Endothelial cell of umbilical vein (primary cell): ENCODE data around the gene PGS1. TPM values are rescaled to one million over a fixed set of nuclear protein-coding genes. Genes with fewer than 3 reads are reported as not detected.

Source experiments
- BruUV-seq: library from RNA; stranded (reverse); fragments of 400-500 nt; replicated peaks from 2 replicates; lab custom pipeline; 2021; lab: Mats Ljungman, UMichigan
- CTCF ChIA-PET: fragments of 300-600, 350-600 bp; sonication (Branson Sonifier 250); formaldehyde crosslinking; loops from one replicate; lab custom pipeline; 2021; ENCODE audit warnings: antibody characterized with exemption, inconsistent platforms; lab: Charles Lee
- POLR2A ChIA-PET: fragments of 300-600, 350-600 bp; sonication (Branson Sonifier 250); formaldehyde crosslinking; loops from one replicate; lab custom pipeline; 2021; ENCODE audit warnings: antibody characterized with exemption, inconsistent platforms; lab: Charles Lee
- DNase-seq: peaks from one replicate; pipeline ENCODE4 v3.0.0-alpha.2; 2011; ENCODE audit warnings: low read depth, low spot score
- FAIRE-seq: peaks from 2 replicates; lab custom pipeline; 2011; peaks lifted over from hg19 to GRCh38; lab: Jason Lieb, UNC
- H2AFZ ChIP-seq: 2 replicates; pipeline ENCODE4 v1.6.0; 2012; ENCODE audit warnings: low read depth, low read length, control low read depth, inconsistent platforms
- H3K27ac ChIP-seq: 2 replicates; pipeline ENCODE4 v1.5.1; 2011; ENCODE audit warnings: low read depth, mild to moderate bottlenecking, control low read depth, low read length, moderate library complexity; ENCODE audit not compliant: insufficient read depth
- H3K27me3 ChIP-seq, 2 experiments: 2 replicates each; pipeline versions ENCODE4 v1.6.0 to v1.6.1; 2011; ENCODE audit warnings: low read length in 2 of 2, mixed read lengths in 1 of 2; ENCODE audit not compliant: control insufficient read depth in 2 of 2, insufficient read depth in 2 of 2
- H3K36me3 ChIP-seq, 2 experiments: 2 replicates in 1 of 2; 3 replicates in 1 of 2; pipeline ENCODE4 v1.5.1; 2011; ENCODE audit warnings: low read length in 2 of 2, mild to moderate bottlenecking in 1 of 2, moderate library complexity in 1 of 2; ENCODE audit not compliant: control insufficient read depth in 2 of 2, insufficient read depth in 2 of 2; ENCODE audit errors: extremely low read depth in 1 of 2
- H3K4me1 ChIP-seq: 3 replicates; pipeline ENCODE4 v1.5.1; 2011; ENCODE audit warnings: mild to moderate bottlenecking, low read length; ENCODE audit not compliant: control insufficient read depth, insufficient read depth; ENCODE audit errors: extremely low read depth
- H3K4me2 ChIP-seq: 2 replicates; pipeline ENCODE4 v1.6.1; 2011; ENCODE audit warnings: low read length, control low read depth, mixed read lengths; ENCODE audit not compliant: insufficient read depth
- H3K4me3 ChIP-seq, 3 experiments: fragments of 200-600 bp in 1 of 3; sonication (generic), shearing (Covaris generic) in 1 of 3; replicated peaks in 1 of 3; 2 replicates each; pipeline ENCODE4 v1.5.1; 2011 to 2016; ENCODE audit warnings: control low read depth in 3 of 3, low read length in 3 of 3, mild to moderate bottlenecking in 2 of 3, inconsistent platforms in 1 of 3, low read depth in 1 of 3, moderate library complexity in 1 of 3; ENCODE audit not compliant: insufficient read depth in 1 of 3
- H3K79me2 ChIP-seq: 2 replicates; pipeline ENCODE4 v1.6.0; 2012; ENCODE audit warnings: low read length, inconsistent platforms; ENCODE audit not compliant: control insufficient read depth, insufficient read depth
- H3K9ac ChIP-seq: replicated peaks from 2 replicates; pipeline ENCODE3; 2011; ENCODE audit warnings: low read length, control low read depth; ENCODE audit not compliant: insufficient read depth; ENCODE audit errors: extremely low read depth
- H3K9me1 ChIP-seq: replicated peaks from 3 replicates; pipeline ENCODE4 v1.6.0; 2011; ENCODE audit warnings: mild to moderate bottlenecking, low read length; ENCODE audit not compliant: control insufficient read depth, insufficient read depth; ENCODE audit errors: extremely low read depth
- H3K9me3 ChIP-seq: replicated peaks from 2 replicates; pipeline ENCODE4 v1.5.1; 2012; ENCODE audit warnings: low read length, inconsistent platforms; ENCODE audit not compliant: control insufficient read depth, insufficient read depth
- H4K20me1 ChIP-seq: replicated peaks from 2 replicates; pipeline ENCODE3; 2011; ENCODE audit warnings: mild to moderate bottlenecking, low read length; ENCODE audit not compliant: control insufficient read depth, insufficient read depth; ENCODE audit errors: extremely low read depth
- CTCF ChIP-seq, 2 donors: IDR thresholded peaks; 1 replicate in 1 of 2; 2 replicates in 1 of 2; pipeline ENCODE4 v1.5.1; 2011; ENCODE audit warnings: low read length in 2 of 2, mild to moderate bottlenecking in 2 of 2, moderate library complexity in 2 of 2, control low read depth in 1 of 2, inconsistent platforms in 1 of 2, low read depth in 1 of 2; ENCODE audit not compliant: insufficient read depth in 1 of 2; ENCODE audit errors: extremely low read depth in 1 of 2
- EZH2 ChIP-seq: IDR thresholded peaks from 2 replicates; pipeline ENCODE4 v1.6.1; 2012; ENCODE audit warnings: borderline replicate concordance, low read depth, mild to moderate bottlenecking, moderate library complexity, low read length, inconsistent platforms; ENCODE audit not compliant: severe bottlenecking
- FOS ChIP-seq: IDR thresholded peaks from 2 replicates; pipeline ENCODE4 v1.6.1; 2011; ENCODE audit warnings: mild to moderate bottlenecking, low read length, moderate library complexity, borderline replicate concordance; ENCODE audit not compliant: insufficient read depth
- GATA2 ChIP-seq: IDR thresholded peaks from 2 replicates; pipeline ENCODE4 v1.7.0; 2011; ENCODE audit warnings: low read depth, mild to moderate bottlenecking, moderate library complexity, mixed read lengths, low read length; ENCODE audit not compliant: insufficient read length, insufficient read depth
- JUN ChIP-seq: IDR thresholded peaks from 2 replicates; pipeline ENCODE4 v1.6.1; 2011; ENCODE audit warnings: borderline replicate concordance, low read depth; ENCODE audit not compliant: insufficient read length, insufficient read depth
- MAX ChIP-seq: IDR thresholded peaks from 2 replicates; pipeline ENCODE4 v1.6.1; 2011; ENCODE audit not compliant: insufficient read depth, insufficient read length
- MYC ChIP-seq: IDR thresholded peaks from one replicate; pipeline ENCODE4 v1.6.1; 2011; ENCODE audit warnings: mild to moderate bottlenecking, low read depth, low read length
- POLR2A ChIP-seq: IDR thresholded peaks from 2 replicates; pipeline ENCODE4 v1.6.1; 2012; ENCODE audit warnings: low read depth, mild to moderate bottlenecking, control low read depth, low read length
- POLR2AphosphoS5 ChIP-seq: IDR thresholded peaks from 2 replicates; pipeline ENCODE4 v1.6.1; 2012; ENCODE audit warnings: low read depth, mild to moderate bottlenecking, control low read depth, low read length, moderate library complexity; ENCODE audit not compliant: insufficient read depth
- dilution Hi-C: fragments of 300-500 bp; cut with MboI; formaldehyde crosslinking; loops from one replicate; pipeline ENCODE4 v1.15.0; 2019; ENCODE audit warnings: low sequenced_read_pairs; ENCODE audit not compliant: extremely low pct_ligation_motif_present
- intact Hi-C: fragments of 100-400 bp; cut with micrococcal nuclease; formaldehyde crosslinking; loops from one replicate; pipeline ENCODE4 v1.10.0; 2022
- polyA plus RNA-seq, 4 experiments: library from polyadenylated mRNA; depleted of rRNA in 3 of 4; stranded (reverse) in 3 of 4; unstranded in 1 of 4; fragments of >200 nt; gene quantifications; 2 replicates each; pipeline versions ENCODE4 v1.2.1 to v1.2.3, GENCODE V29; 2011 to 2012; ENCODE audit warnings: missing spikeins in 1 of 4
- total RNA-seq: library from RNA; stranded (reverse); gene quantifications from 2 replicates; pipeline ENCODE4 v1.2.3, GENCODE V29; 2021

The PGS1 gene
- total and polyA plus RNA-seq, 2 donors (not counting 3 experiments of a cell fraction or from before 2014, with no cell fraction given) = 50.8 to 66.0 TPM

- intact Hi-C loops (no loop called here), dilution Hi-C loops (no loop called here)
- H3K4me2 ChIP-seq = peak overlapping the region; percentile 24
- H3K9me1 ChIP-seq = no peaks in the 10 kb centered on the region
- TF ChIP-seq POLR2AphosphoS5 (no peak), EZH2 (no peak), MYC (no peak), FOS (no peak), GATA2 (no peak), MAX (no peak), POLR2A (no peak), CTCF (IDR thresholded peaks at IDR 0.05; ENCODE audit: extremely low read depth in 1 of 2, insufficient read depth in 1 of 2, low read depth in 1 of 2, low read length in 2 of 2) (no peak), JUN (no peak)
- no TSS peak for BruUV-seq
- no peaks in the 10 kb centered on the region for H3K27me3 ChIP-seq
- H4K20me1 ChIP-seq = no peaks in the 10 kb centered on the region
- POLR2A ChIA-PET = interaction anchor here (1.8 kb wide), 1 partner anchor 58 kb away, joined by 11 read pairs; the partner anchor contains the start of gene SOCS3
- peaks cover 9 to 23% of the 10 kb centered on the region in 2 experiments for H3K36me3 ChIP-seq
- H3K4me3 ChIP-seq = no peak overlapping the region
- DNase-seq (peak; percentile 90), FAIRE-seq (peak; percentile 97)
- H2AFZ ChIP-seq = no peak overlapping the region
- peak overlapping the region; percentile 74 for H3K27ac ChIP-seq
- no peaks in the 10 kb centered on the region for H3K9me3 ChIP-seq
- peaks cover 38% of the 10 kb centered on the region for H3K4me1 ChIP-seq
- H3K9ac ChIP-seq = peak overlapping the region; percentile 17
- CTCF ChIA-PET = interaction anchor here (0.9 to 5.2 kb wide), 18 partner anchors 9 to 166 kb away, joined by 3 to 65 read pairs (median 4); partner anchors contain the start of genes PGS1 and SOCS3
- H3K79me2 ChIP-seq = peaks cover 25% of the 10 kb centered on the region
Observed at GRCh38 chr17:78416791-78417530, 38.5 kb downstream of the PGS1 start.
